Measurements from ENCODE around the gene KSR2.
"Not testable (repeated sequence)": the region's sequence is repeated elsewhere in the genome, so short reads cannot be mapped to it uniquely, and the experiment has no call there.

The KSR2 gene

GRCh38 chr12:117968826-117969659 is at the start of gene KSR2:
TSS of gene KSR2 (minus strand) at chr12:117968990. CDS start at chr12:117968255, 735 bp downstream.
- DNase-seq (ENCODE audit: low spot score): peak; percentile 31

GRCh38 chr12:118017926-118018325 is 49.1 kb upstream of the KSR2 start:
- no peak for DNase-seq (ENCODE audit: low spot score)

- DNase-seq (ENCODE audit: low spot score): peak; percentile 99
Observed at GRCh38 chr12:118016424-118017264, 47.9 kb upstream of the KSR2 start, which contains the start of gene RFC5. TSS of gene RFC5 (plus strand) at chr12:118016703. CDS start at chr12:118016828, 125 bp downstream.

- no peak for DNase-seq (ENCODE audit: low spot score)
Observed at GRCh38 chr12:118015944-118016343, 47.2 kb upstream of the KSR2 start.

- no peak for DNase-seq (ENCODE audit: low spot score)
Observed at GRCh38 chr12:118015306-118015705, 46.5 kb upstream of the KSR2 start.

- DNase-seq (ENCODE audit: low spot score): no peak
Observed at GRCh38 chr12:118013283-118013682, 44.5 kb upstream of the KSR2 start.

DNA sequence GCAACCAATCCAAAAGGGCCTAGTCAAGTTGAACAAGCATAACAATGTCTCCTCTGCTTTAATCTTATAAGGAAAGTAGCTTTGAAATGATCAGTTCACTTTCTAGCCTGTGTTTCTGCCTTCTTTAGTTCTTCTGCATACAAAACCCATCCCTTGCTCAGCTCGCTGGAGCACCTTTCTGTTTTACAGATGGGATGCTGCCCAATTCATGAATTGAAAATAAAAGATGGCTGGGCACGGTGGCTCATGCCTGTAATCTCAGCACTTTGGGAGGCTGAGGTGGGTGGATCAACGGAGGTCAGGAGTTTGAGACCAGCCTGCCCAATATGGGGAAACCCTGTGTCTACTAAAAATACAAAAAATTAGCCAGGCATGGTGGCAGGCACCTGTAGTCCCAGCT is 43.2 kb upstream of the KSR2 start:
- no peak for DNase-seq (ENCODE audit: low spot score)

GRCh38 chr12:118011377-118011776 is 42.6 kb upstream of the KSR2 start:
- DNase-seq (ENCODE audit: low spot score): no peak

- DNase-seq (ENCODE audit: low spot score): no peak
Observed at GRCh38 chr12:118010903-118011302, 42.1 kb upstream of the KSR2 start.

DNA sequence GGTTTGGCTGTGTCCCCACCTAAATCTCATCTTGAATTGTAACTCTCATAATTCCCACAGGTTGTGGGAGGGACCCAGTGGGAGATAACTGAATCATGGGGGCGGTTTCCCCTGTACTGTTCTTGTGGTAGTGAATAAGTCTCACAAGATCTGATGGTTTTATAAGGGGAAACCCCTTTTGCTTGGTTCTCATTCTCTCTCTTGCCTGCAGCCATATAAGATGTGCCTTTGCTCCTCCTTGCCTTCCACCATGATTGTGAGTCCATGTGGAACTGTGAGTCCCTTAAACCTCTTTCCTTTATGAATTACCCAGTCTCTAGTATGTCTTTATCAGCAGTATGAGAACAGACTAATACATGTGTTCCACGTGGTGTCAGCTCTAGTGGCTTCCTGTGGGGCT is 31.0 kb upstream of the KSR2 start:
- not testable (repeated sequence) for DNase-seq (ENCODE audit: low spot score)

DNA sequence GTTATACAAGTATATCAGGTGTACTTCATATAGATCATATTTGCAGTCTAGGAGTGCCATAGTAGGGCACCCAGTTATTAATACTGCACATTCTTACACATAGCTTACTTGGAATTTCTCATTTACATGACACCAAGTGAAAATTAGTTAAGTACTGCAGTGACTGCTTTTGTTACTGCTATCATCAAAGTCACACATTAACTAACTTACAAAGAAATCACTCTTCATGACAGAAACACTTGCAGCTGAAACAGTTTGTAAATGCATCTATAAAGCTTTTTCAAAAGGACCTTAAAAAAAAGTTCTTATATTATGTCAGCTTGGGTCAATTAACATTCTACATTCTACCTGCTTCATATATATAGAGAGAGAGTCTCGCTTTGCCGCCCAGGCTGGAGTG is 29.9 kb upstream of the KSR2 start:
- DNase-seq (ENCODE audit: low spot score): no peak

DNA sequence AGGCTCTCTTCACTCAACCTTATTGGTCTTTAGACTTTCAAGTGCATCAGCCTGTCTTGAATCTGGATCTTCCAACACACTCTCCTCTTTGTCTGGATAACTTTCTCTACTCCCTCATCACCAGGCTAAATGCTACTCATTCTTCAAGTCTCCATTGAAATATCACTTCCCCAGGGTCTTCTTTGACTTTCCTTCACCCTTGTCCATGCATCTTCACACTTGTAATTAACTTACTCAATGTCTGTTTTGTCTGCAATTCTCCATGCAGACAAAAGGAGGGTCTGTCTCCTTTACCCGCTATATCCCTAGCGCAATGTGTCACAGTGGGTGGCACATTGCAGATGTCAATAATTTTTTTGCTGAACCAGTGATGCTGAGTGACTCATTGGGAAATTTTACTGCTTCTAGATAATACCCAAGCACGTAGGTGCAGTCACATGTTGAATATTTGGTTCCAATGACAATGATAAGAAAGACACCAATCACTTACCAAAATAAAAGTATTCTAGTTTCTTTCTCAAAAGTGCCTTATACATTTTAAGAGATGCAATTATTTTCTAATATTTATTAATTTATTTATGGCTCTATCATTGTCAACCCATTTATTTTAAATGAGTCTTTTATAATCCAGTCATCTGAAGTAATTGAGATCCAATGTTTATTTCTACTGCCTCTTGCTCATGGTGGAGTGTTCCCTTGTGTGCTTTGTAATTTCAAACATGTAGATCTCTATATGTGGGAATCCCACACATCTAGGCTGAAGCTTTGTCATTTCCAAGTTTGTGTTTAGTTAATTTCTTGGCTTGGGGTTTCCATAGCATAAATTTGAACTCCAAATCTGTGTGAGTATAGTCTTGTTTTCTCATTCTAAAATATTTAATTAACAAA is 26.0 kb upstream of the KSR2 start:
- DNase-seq (ENCODE audit: low spot score): no peak

GRCh38 chr12:117986705-117987469 is 18.1 kb upstream of the KSR2 start:
- DNase-seq (ENCODE audit: low spot score): no peak

GRCh38 chr12:117985182-117985581 is 16.4 kb upstream of the KSR2 start:
- no peak for DNase-seq (ENCODE audit: low spot score)

- DNase-seq (ENCODE audit: low spot score): no peak
Observed at GRCh38 chr12:117981267-117981666, 12.5 kb upstream of the KSR2 start.

- DNase-seq (ENCODE audit: low spot score): no peak
Observed at GRCh38 chr12:117980616-117981015, 11.8 kb upstream of the KSR2 start.

- DNase-seq (ENCODE audit: low spot score): no peak
Observed at GRCh38 chr12:117977373-117977772, 8.6 kb upstream of the KSR2 start.

GRCh38 chr12:117975006-117975405 is 6.2 kb upstream of the KSR2 start:
- no peak for DNase-seq (ENCODE audit: low spot score)

DNA sequence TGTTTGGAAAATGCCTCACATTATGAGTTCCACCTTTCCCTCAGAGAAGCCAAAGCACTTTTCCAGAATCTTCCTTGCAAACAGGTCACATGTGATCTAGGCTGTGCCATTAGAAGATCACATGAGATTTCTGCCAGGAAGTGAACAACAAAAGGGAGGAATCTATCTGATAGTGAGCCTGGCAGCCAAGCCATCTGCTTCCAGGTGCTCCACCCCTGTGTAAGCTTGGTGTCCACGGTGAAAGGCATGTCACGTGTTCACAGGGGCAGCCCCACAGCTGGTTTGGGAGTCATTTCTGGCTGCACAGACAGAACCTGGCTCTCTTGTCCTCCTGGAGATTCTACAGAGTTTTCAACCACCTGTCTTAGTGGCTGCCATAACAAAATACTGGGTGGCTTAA is 3.5 kb upstream of the KSR2 start:
- DNase-seq (ENCODE audit: low spot score): no peak

GRCh38 chr12:117970334-117970733 is 1.5 kb upstream of the KSR2 start:
- no peak for DNase-seq (ENCODE audit: low spot score)

DNA sequence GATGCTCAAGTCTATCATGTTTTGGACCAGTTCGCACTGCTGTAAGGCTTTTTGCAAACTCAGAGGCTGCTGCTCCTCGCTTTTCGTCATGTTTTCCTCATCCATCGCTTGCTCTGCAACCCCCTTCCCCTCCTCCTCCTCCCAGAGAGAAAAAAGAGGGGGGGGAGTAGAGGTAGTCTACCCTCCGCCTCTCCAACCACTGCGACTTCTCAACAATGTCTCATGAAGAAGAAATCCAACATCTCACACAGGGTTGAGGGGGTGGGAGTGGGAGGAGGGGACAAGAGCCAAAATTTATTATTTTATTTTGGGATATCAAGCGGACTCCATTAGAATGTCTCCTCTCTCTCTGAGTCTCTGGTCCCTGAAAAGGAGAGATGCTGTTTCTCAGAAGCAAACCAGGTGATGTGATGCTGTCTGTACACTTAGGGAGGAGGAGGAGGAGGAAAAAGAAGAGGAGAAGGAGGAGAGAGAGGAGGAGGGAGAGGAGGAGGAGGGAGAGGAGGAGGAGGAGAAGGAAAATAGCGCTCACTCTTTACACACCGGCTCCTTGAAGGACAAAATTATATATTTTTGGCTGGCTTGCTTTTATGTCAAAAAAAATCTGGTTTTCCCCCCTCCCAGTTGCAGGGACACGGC is 520 bp downstream of the KSR2 start:
- no peak for DNase-seq (ENCODE audit: low spot score)
